ENCODE data around the gene RBM18.

- TF ChIP-seq ZNF331 (CRISPR knock-in tag; IDR thresholded peaks at IDR 0.05; ENCODE audit: low read depth) (no peak), EZH2 (IDR thresholded peaks at IDR 0.05; ENCODE audit: low read depth, unreplicated experiment) (peak; percentile 73), CTCF (conservative IDR thresholded peaks at IDR 0.05; ENCODE audit: low read depth in 2 of 2) (no peak), CREB1 (CRISPR knock-in tag; IDR thresholded peaks at IDR 0.05; ENCODE audit: low read depth) (no peak), POLR2AphosphoS5 (IDR thresholded peaks at IDR 0.05; ENCODE audit: low read depth) (no peak), REST (IDR thresholded peaks at IDR 0.05; ENCODE audit: unreplicated experiment) (no peak), EZH2phosphoT487 (IDR thresholded peaks at IDR 0.05; ENCODE audit: unreplicated experiment) (no peak), STAT1 (IDR thresholded peaks at IDR 0.05; ENCODE audit: unreplicated experiment) (no peak), JUNB (IDR thresholded peaks at IDR 0.05; ENCODE audit: unreplicated experiment) (no peak), ZNF114 (CRISPR knock-in tag; IDR thresholded peaks at IDR 0.05) (no peak), NANOG (IDR thresholded peaks at IDR 0.05; ENCODE audit: borderline replicate concordance) (no peak)
- TF ChIP-seq, protein P1, sequence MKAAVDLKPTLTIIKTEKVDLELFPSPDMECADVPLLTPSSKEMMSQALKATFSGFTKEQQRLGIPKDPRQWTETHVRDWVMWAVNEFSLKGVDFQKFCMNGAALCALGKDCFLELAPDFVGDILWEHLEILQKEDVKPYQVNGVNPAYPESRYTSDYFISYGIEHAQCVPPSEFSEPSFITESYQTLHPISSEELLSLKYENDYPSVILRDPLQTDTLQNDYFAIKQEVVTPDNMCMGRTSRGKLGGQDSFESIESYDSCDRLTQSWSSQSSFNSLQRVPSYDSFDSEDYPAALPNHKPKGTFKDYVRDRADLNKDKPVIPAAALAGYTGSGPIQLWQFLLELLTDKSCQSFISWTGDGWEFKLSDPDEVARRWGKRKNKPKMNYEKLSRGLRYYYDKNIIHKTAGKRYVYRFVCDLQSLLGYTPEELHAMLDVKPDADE (IDR thresholded peaks at IDR 0.05) = no peak
- TF ChIP-seq, protein P2, sequence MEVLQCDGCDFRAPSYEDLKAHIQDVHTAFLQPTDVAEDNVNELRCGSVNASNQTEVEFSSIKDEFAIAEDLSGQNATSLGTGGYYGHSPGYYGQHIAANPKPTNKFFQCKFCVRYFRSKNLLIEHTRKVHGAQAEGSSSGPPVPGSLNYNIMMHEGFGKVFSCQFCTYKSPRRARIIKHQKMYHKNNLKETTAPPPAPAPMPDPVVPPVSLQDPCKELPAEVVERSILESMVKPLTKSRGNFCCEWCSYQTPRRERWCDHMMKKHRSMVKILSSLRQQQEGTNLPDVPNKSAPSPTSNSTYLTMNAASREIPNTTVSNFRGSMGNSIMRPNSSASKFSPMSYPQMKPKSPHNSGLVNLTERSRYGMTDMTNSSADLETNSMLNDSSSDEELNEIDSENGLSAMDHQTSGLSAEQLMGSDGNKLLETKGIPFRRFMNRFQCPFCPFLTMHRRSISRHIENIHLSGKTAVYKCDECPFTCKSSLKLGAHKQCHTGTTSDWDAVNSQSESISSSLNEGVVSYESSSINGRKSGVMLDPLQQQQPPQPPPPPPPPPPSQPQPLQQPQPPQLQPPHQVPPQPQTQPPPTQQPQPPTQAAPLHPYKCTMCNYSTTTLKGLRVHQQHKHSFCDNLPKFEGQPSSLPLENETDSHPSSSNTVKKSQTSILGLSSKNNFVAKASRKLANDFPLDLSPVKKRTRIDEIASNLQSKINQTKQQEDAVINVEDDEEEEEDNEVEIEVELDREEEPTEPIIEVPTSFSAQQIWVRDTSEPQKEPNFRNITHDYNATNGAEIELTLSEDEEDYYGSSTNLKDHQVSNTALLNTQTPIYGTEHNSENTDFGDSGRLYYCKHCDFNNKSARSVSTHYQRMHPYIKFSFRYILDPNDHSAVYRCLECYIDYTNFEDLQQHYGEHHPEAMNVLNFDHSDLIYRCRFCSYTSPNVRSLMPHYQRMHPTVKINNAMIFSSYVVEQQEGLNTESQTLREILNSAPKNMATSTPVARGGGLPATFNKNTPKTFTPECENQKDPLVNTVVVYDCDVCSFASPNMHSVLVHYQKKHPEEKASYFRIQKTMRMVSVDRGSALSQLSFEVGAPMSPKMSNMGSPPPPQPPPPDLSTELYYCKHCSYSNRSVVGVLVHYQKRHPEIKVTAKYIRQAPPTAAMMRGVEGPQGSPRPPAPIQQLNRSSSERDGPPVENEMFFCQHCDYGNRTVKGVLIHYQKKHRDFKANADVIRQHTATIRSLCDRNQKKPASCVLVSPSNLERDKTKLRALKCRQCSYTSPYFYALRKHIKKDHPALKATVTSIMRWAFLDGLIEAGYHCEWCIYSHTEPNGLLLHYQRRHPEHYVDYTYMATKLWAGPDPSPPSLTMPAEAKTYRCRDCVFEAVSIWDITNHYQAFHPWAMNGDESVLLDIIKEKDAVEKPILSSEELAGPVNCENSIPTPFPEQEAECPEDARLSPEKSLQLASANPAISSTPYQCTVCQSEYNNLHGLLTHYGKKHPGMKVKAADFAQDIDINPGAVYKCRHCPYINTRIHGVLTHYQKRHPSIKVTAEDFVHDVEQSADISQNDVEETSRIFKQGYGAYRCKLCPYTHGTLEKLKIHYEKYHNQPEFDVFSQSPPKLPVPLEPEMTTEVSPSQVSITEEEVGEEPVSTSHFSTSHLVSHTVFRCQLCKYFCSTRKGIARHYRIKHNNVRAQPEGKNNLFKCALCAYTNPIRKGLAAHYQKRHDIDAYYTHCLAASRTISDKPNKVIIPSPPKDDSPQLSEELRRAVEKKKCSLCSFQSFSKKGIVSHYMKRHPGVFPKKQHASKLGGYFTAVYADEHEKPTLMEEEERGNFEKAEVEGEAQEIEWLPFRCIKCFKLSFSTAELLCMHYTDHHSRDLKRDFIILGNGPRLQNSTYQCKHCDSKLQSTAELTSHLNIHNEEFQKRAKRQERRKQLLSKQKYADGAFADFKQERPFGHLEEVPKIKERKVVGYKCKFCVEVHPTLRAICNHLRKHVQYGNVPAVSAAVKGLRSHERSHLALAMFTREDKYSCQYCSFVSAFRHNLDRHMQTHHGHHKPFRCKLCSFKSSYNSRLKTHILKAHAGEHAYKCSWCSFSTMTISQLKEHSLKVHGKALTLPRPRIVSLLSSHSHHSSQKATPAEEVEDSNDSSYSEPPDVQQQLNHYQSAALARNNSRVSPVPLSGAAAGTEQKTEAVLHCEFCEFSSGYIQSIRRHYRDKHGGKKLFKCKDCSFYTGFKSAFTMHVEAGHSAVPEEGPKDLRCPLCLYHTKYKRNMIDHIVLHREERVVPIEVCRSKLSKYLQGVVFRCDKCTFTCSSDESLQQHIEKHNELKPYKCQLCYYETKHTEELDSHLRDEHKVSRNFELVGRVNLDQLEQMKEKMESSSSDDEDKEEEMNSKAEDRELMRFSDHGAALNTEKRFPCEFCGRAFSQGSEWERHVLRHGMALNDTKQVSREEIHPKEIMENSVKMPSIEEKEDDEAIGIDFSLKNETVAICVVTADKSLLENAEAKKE (CRISPR knock-in tag; IDR thresholded peaks at IDR 0.05) = no peak
Observed at GRCh38 chr9:122216138-122216797, 48.4 kb downstream of the RBM18 start.

All from GM23338 (cell line).